ENCODE measurements around the gene OR52E6. TPM values are rescaled to one million over a fixed set of nuclear protein-coding genes. Genes with fewer than 3 reads are reported as not detected.

Gene OR52E6
- polyA plus RNA-seq, 1 donor (not counting 4 experiments of a cell fraction or from before 2014, with no cell fraction given), result not detected

DNA sequence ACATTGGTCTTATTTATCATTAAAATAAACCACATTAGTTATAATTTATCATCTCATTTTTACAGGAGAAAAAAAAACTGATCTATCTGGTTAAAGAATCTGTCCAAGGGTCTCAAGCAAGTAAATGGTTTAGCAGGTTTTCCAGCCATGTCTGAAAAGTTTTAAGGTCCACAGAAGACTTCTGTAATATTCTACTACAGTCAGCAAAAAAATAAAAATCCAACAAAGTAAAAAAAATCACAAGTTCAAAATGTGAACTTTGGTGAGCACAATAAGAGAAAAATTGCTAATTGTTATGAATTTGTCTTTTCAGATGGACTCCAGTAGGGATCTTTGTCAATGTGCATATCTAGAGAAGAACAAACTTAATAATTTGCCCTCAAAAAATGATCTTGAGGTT, 40.1 kb upstream of the OR52E6 start:
- H3K27ac ChIP-seq (ENCODE audit: control insufficient read depth, insufficient read depth, low read length), result no peak overlapping the region
- H3K4me3 ChIP-seq (ENCODE audit: control insufficient read depth in 2 of 3, extremely low read depth in 1 of 3, insufficient read depth in 2 of 3, low read depth in 1 of 3, low read length in 3 of 3), result no peak overlapping the region
- dilution Hi-C loops (cut with MboI; ENCODE audit: extremely low pct_ligation_motif_present, low sequenced_read_pairs), result no loop called here
- no peak overlapping the region for H2AFZ ChIP-seq (ENCODE audit: control insufficient read depth, low read length)
- H3K9me1 ChIP-seq (ENCODE audit: control insufficient read depth, extremely low read depth, insufficient read depth, low read length), result no peaks in the 10 kb centered on the region
- H3K4me1 ChIP-seq (ENCODE audit: control insufficient read depth, extremely low read depth, insufficient read depth, low read length), result no peaks in the 10 kb centered on the region
- no peak for DNase-seq (ENCODE audit: low read depth, low spot score)
- FAIRE-seq, result no peak
- H3K4me2 ChIP-seq (ENCODE audit: control insufficient read depth, extremely low read depth, insufficient read depth, low read depth, low read length), result no peak overlapping the region
- TF ChIP-seq EZH2 (IDR thresholded peaks at IDR 0.05; ENCODE audit: low read length), result no peak
- TF ChIP-seq, protein P1, sequence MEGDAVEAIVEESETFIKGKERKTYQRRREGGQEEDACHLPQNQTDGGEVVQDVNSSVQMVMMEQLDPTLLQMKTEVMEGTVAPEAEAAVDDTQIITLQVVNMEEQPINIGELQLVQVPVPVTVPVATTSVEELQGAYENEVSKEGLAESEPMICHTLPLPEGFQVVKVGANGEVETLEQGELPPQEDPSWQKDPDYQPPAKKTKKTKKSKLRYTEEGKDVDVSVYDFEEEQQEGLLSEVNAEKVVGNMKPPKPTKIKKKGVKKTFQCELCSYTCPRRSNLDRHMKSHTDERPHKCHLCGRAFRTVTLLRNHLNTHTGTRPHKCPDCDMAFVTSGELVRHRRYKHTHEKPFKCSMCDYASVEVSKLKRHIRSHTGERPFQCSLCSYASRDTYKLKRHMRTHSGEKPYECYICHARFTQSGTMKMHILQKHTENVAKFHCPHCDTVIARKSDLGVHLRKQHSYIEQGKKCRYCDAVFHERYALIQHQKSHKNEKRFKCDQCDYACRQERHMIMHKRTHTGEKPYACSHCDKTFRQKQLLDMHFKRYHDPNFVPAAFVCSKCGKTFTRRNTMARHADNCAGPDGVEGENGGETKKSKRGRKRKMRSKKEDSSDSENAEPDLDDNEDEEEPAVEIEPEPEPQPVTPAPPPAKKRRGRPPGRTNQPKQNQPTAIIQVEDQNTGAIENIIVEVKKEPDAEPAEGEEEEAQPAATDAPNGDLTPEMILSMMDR (optimal IDR thresholded peaks at IDR 0.05 in 1 of 3, IDR thresholded peaks at IDR 0.05 in 1 of 3, conservative IDR thresholded peaks at IDR 0.05 in 1 of 3; ENCODE audit: extremely low read depth in 1 of 3, insufficient read depth in 2 of 3, low read length in 3 of 3), result no peak
- no peak overlapping the region for H3K9ac ChIP-seq (ENCODE audit: control insufficient read depth, extremely low read depth, insufficient read depth, low read length)
- no peaks in the 10 kb centered on the region for H3K9me3 ChIP-seq (ENCODE audit: control insufficient read depth, low read depth, low read length)
- no peaks in the 10 kb centered on the region for H3K36me3 ChIP-seq (ENCODE audit: control insufficient read depth in 2 of 2, extremely low read depth in 1 of 2, insufficient read depth in 2 of 2, low read length in 2 of 2)
- no peaks in the 10 kb centered on the region for H4K20me1 ChIP-seq (ENCODE audit: control insufficient read depth, extremely low read depth, insufficient read depth, low read length)
- no peaks in the 10 kb centered on the region for H3K79me2 ChIP-seq (ENCODE audit: control insufficient read depth, insufficient read depth, low read length)
- no peaks in the 10 kb centered on the region for H3K27me3 ChIP-seq (ENCODE audit: control insufficient read depth, extremely low read depth, insufficient read depth, low read length)

DNA sequence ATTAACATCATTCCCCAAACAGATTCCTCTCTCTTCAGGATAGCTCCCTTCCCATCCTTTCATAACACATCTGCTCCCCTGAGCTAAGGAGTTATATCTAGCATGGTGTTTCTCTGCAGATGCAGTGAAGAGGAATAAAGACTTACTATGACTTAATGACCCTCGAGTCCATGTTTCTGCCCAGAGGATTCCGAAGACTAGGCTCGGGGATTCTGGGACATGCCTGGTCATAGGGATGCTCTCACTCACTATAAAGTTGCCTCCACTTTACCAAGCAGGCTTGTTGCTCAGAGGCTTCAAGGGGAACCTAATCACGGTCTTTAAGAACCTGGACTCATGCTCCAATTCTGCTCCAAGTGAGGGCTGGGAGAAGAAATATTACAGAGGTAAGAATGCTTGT, 38.6 kb upstream of the OR52E6 start, which contains the start of gene OR52E4:
OR52E4 (plus strand) TSS at position 301 of the 400 bp plus-strand sequence. CDS start 3,664 bp downstream, outside the sequence.
- Histone ChIP-seq H3K9me1 (ENCODE audit: control insufficient read depth, extremely low read depth, insufficient read depth, low read length) (no peaks in the 10 kb centered on the region), H3K4me1 (ENCODE audit: control insufficient read depth, extremely low read depth, insufficient read depth, low read length) (no peaks in the 10 kb centered on the region), H3K4me2 (ENCODE audit: control insufficient read depth, extremely low read depth, insufficient read depth, low read depth, low read length) (no peak within 1 kb of the TSS), H3K27ac (ENCODE audit: control insufficient read depth, insufficient read depth, low read length) (no peak within 1 kb of the TSS), H3K36me3 (ENCODE audit: control insufficient read depth in 2 of 2, extremely low read depth in 1 of 2, insufficient read depth in 2 of 2, low read length in 2 of 2) (no peaks in the 10 kb centered on the region), H3K79me2 (ENCODE audit: control insufficient read depth, insufficient read depth, low read length) (no peaks in the 10 kb centered on the region), H4K20me1 (ENCODE audit: control insufficient read depth, extremely low read depth, insufficient read depth, low read length) (no peaks in the 10 kb centered on the region), H3K27me3 (ENCODE audit: control insufficient read depth, extremely low read depth, insufficient read depth, low read length) (no peaks in the 10 kb centered on the region), H2AFZ (ENCODE audit: control insufficient read depth, low read length) (no peak within 1 kb of the TSS), H3K9ac (ENCODE audit: control insufficient read depth, extremely low read depth, insufficient read depth, low read length) (no peak within 1 kb of the TSS), H3K9me3 (ENCODE audit: control insufficient read depth, low read depth, low read length) (no peaks in the 10 kb centered on the region), H3K4me3 (ENCODE audit: control insufficient read depth in 2 of 3, extremely low read depth in 1 of 3, insufficient read depth in 2 of 3, low read depth in 1 of 3, low read length in 3 of 3) (no peak within 1 kb of the TSS)
- FAIRE-seq, result no peak
- dilution Hi-C loops (cut with MboI; ENCODE audit: extremely low pct_ligation_motif_present, low sequenced_read_pairs), result no loop called here
- TF ChIP-seq EZH2 (IDR thresholded peaks at IDR 0.05; ENCODE audit: low read length), result no peak
- TF ChIP-seq, protein P1 (optimal IDR thresholded peaks at IDR 0.05 in 1 of 3, IDR thresholded peaks at IDR 0.05 in 1 of 3, conservative IDR thresholded peaks at IDR 0.05 in 1 of 3; ENCODE audit: extremely low read depth in 1 of 3, insufficient read depth in 2 of 3, low read length in 3 of 3), result no peak
- no peak for DNase-seq (ENCODE audit: low read depth, low spot score)

All from keratinocyte (primary cell).